EH (cell line): ENCODE results near the gene PPP4R4.
"Not testable (repeated sequence)": the region's sequence is repeated elsewhere in the genome, so short reads cannot be mapped to it uniquely, and the experiment has no call there.

Source experiments
- DNase-seq: peaks from one replicate; pipeline ENCODE4 v3.0.0-alpha.2; 2015; ENCODE audit warnings: low read depth

PPP4R4 gene

GRCh38 chr14:94177806-94178205 lies 3.7 kb downstream of the PPP4R4 start:
- no peak for DNase-seq

GRCh38 chr14:94179244-94179643 lies 5.1 kb downstream of the PPP4R4 start:
- DNase-seq = no peak

DNA sequence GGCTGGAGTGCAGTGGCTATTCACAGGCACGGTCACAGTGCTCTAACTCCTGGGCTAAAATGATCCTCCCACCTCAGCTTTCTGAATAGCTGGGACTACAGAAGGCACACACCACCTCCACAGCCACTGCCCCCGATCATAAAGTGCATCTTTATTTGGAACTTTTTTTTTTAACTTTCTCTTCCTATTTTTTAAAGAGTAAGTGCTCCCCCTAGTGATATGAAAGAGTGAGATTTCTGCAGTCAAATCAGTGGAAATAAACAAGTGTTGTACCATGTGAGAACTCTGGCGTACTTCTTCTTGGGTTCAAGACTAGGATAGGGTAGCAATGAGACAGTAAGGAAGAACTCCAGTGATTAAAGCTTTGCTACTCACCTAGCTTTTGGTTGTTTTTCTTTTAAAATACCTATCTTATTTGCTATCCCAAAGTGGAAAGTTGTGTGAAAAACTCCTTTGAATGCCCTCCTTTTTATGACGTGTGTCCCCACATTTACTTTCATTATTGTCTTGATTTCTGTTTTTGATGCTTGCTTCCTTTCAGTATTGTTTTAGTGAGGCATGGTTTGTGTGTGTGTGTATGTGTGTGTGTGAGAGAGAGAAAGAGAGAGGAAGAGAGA lies 6.6 kb downstream of the PPP4R4 start:
- DNase-seq = peak; percentile 49

DNA sequence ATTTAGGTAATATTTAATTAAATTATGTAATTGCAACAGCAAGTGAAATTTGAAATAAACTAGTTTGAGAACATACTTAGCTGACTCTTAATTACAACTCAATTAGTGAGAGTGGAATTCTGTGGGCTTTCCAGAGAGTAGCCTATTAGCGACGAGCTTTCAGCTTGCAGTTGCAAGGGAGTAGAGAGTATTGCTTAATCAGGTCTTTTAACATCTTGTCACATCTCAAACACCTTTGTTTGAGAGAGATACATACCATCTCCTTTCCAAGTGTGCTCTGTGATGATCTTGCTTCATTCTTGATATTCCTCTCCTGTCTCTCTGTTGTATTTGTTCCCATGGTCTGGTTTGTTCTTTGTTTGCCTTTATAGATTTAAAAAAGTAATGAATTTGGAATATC lies 7.7 kb downstream of the PPP4R4 start:
- DNase-seq = no peak

- DNase-seq = no peak
Observed at GRCh38 chr14:94192536-94192935, 18.4 kb downstream of the PPP4R4 start.

DNA sequence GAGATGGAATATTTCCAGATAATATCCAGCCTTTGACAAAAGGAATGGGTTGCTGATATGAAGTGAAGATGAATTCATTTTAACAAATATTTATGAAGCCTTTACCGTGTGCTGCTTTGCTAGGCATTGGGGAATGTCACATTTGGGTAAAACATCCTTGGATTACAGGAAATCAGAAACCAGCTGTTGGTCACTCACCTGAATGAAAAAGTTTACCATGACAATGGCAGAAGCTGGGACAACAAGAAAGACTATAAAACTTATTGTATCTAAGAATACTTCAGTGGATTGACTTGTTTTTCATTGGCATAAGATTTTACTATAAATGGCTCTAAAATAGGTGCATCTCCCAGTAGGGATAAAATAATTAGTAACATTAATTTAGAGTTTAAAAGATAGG lies 19.7 kb downstream of the PPP4R4 start:
- no peak for DNase-seq

- DNase-seq = no peak
Observed at GRCh38 chr14:94196057-94196456, 21.9 kb downstream of the PPP4R4 start.

DNA sequence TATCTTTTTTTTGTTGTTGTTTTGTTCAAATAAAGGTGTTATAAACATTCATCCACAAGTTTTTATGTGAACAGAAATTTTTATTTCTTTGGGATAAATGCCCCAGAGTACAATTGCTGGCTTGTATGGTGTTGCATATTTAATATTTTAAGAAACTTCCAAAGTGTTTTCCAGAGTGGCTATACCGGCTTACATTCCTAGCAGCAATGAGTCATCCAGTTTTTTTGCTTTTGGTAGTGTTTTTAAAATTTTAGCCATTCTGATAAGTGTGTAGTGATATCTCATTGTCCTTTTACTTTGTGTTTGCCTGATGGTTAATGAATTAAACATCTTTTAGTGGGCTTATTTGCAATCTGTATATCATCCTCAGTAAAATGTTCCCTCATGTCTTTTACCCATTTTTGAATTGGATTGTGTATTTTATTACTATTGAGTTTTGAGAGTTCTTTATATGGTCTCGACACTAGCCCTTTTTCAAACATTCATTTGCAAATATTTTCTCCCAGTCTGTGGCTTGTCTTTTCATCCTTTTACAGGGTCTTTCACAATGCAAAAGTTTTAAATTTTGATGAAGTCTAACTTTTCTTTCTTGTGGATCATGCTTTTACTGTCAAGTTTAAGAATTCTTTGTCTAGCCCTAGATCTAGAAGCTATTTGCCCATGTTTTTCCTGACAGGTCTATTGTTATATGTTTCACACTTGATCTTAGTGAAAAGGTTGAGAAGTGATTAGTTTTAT lies 29.5 kb downstream of the PPP4R4 start:
- DNase-seq = no peak

DNA sequence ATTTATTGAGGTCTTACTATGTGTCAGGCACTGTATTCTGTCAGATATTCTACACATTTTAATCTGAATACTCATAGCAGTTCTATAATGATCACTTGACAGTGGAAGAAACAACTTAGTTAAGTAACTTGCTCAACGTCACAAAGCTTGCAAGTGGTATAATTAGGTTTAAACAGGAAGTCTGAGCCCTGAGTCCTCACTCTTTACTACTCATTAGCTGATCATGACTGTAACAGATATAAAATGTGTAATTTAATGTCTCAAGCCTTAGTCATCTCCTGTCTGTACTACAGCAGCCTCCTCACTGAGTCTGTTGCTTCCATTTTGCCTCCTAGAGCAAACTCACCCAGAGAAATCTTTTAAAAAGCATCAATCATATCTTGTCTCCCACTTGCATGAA lies 38.9 kb downstream of the PPP4R4 start:
- DNase-seq = peak; percentile 79

- no peak for DNase-seq
Observed at GRCh38 chr14:94213741-94214140, 39.6 kb downstream of the PPP4R4 start.

GRCh38 chr14:94217116-94217515 lies 43.0 kb downstream of the PPP4R4 start:
- no peak for DNase-seq

- not testable (repeated sequence) for DNase-seq
Observed at GRCh38 chr14:94218198-94218886, 44.2 kb downstream of the PPP4R4 start.

GRCh38 chr14:94224040-94224439 lies 49.9 kb downstream of the PPP4R4 start:
- no peak for DNase-seq

GRCh38 chr14:94225460-94226378 lies 51.6 kb downstream of the PPP4R4 start:
- no peak for DNase-seq

- DNase-seq = peak; percentile 44
Observed at GRCh38 chr14:94227029-94227428, 52.9 kb downstream of the PPP4R4 start.

DNA sequence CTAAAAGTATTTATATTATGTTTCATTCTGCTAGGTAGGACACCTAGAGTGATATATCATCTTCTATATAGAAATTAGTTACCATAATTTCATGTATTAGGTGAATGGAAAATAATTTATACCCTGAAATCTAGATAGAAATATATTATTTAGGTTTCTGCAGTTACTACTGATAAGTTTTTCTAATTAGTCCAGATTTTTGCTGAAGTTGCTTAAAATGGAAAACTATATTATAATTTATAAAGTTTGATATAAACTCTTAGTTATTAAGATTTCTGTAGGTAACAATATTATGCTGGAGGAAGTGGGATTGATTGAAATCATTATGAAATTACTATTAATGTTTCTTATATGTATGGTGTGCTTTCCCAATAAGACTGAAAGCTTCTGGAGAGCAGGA lies 62.9 kb downstream of the PPP4R4 start:
- no peak for DNase-seq

- no peak for DNase-seq
Observed at GRCh38 chr14:94237983-94238382, 63.9 kb downstream of the PPP4R4 start.

GRCh38 chr14:94239406-94239805 lies 65.3 kb downstream of the PPP4R4 start:
- no peak for DNase-seq

- DNase-seq = no peak
Observed at GRCh38 chr14:94244182-94244581, 70.1 kb downstream of the PPP4R4 start.

GRCh38 chr14:94264195-94264594 lies 90.1 kb downstream of the PPP4R4 start:
- not testable (repeated sequence) for DNase-seq

DNA sequence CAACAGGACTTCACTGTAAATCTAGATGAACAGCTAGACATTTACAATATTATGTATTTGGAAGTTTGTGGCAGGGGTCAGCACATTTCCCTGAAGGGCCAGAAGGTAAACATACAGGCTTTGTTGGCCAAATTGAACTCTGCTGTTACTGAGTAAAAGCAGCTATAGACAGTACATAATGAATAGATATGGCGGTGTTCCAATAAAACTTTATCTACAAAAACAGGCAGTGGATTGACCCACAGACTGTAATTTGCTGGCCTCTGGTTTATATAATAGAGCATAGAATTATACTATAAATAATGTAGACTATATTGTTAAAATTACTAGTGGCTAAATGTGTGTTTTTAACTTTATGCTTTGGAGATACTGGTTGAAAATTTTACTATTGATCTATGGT lies 93.2 kb downstream of the PPP4R4 start:
- DNase-seq = no peak

- not testable (repeated sequence) for DNase-seq
Observed at GRCh38 chr14:94268582-94268981, 94.5 kb downstream of the PPP4R4 start.
